ENCODE results near the gene PMM2.

The PMM2 gene

DNA sequence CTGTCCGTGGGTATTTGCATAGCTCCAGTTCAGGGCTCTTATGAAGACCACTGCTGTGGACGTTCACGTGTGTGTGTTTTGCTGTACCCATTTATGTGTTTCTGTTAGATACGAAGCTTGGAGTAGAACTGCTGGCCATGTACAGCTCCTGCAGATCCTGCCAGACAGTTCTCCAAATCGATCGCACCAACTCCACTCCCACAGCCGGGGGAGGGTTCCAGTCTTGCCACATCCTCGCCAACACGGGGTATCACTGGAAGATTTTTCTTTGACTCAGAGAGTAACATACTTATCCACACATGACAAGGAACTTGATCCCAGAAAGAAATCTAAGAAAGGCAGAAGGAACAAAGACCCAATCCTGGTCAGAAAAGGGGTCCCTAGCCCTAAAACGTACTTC is 37.6 kb upstream of the PMM2 start:
- TF ChIP-seq, protein P1, sequence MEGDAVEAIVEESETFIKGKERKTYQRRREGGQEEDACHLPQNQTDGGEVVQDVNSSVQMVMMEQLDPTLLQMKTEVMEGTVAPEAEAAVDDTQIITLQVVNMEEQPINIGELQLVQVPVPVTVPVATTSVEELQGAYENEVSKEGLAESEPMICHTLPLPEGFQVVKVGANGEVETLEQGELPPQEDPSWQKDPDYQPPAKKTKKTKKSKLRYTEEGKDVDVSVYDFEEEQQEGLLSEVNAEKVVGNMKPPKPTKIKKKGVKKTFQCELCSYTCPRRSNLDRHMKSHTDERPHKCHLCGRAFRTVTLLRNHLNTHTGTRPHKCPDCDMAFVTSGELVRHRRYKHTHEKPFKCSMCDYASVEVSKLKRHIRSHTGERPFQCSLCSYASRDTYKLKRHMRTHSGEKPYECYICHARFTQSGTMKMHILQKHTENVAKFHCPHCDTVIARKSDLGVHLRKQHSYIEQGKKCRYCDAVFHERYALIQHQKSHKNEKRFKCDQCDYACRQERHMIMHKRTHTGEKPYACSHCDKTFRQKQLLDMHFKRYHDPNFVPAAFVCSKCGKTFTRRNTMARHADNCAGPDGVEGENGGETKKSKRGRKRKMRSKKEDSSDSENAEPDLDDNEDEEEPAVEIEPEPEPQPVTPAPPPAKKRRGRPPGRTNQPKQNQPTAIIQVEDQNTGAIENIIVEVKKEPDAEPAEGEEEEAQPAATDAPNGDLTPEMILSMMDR (IDR thresholded peaks at IDR 0.05; ENCODE audit: borderline replicate concordance, insufficient read depth, low read depth, low read length) = no peak
- no peak overlapping the region for H3K4me3 ChIP-seq (ENCODE audit: low read depth, low read length)

- TF ChIP-seq, protein P1 (IDR thresholded peaks at IDR 0.05; ENCODE audit: borderline replicate concordance, insufficient read depth, low read depth, low read length) = no peak
- H3K4me3 ChIP-seq (ENCODE audit: low read depth, low read length) = no peak overlapping the region
Observed at GRCh38 chr16:8761078-8761477, 36.6 kb upstream of the PMM2 start.

DNA sequence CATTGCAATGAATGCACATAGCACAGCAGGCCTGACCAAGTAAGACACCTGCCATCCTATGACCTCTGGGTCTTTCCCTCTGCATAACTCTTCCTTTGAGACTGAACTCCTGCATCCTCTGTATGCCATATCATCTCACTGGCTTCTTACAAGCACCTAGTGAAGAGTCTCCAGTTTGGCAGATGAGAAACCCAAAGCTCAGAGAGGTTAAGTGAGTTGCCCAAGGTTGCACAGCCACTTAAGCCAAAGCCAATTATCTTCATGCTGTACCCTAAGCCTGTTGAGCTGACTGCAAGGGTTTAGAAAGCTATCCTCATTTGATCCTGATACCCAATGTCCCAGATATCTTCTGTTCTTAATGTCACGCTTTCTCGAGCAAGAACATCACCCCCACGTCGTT is 35.4 kb upstream of the PMM2 start:
- no peak overlapping the region for H3K4me3 ChIP-seq (ENCODE audit: low read depth, low read length)
- TF ChIP-seq, protein P1 (IDR thresholded peaks at IDR 0.05; ENCODE audit: borderline replicate concordance, insufficient read depth, low read depth, low read length) = no peak

DNA sequence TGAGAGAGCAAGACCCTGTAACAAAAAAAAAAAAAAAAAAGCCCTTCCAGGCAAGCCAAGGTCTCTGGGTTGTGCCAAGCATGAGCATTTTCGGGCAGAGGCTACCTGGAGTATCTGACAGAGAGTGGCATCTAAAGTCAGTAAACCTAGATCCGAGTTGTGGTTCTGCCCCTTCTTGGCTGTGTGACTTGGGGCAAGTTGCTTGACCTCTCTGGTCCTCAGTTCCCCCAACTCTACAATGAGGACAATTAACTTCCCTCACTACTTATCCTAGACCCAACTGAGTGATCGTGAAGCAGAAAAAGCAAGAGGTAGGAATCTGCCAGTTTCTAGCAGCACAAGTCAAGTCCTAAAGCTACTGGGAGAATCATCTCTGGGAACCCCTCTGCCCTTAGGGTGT is 34.6 kb upstream of the PMM2 start:
- H3K4me3 ChIP-seq (ENCODE audit: low read depth, low read length) = no peak overlapping the region
- TF ChIP-seq, protein P1 (IDR thresholded peaks at IDR 0.05; ENCODE audit: borderline replicate concordance, insufficient read depth, low read depth, low read length) = no peak

- TF ChIP-seq, protein P1 (IDR thresholded peaks at IDR 0.05; ENCODE audit: borderline replicate concordance, insufficient read depth, low read depth, low read length) = no peak
- H3K4me3 ChIP-seq (ENCODE audit: low read depth, low read length) = no peak overlapping the region
Observed at GRCh38 chr16:8763899-8764298, 33.7 kb upstream of the PMM2 start.

GRCh38 chr16:8764525-8765250 is 33.0 kb upstream of the PMM2 start:
- TF ChIP-seq, protein P1 (IDR thresholded peaks at IDR 0.05; ENCODE audit: borderline replicate concordance, insufficient read depth, low read depth, low read length) = no peak
- no peak overlapping the region for H3K4me3 ChIP-seq (ENCODE audit: low read depth, low read length)

- TF ChIP-seq, protein P1 (IDR thresholded peaks at IDR 0.05; ENCODE audit: borderline replicate concordance, insufficient read depth, low read depth, low read length) = no peak
Observed at GRCh38 chr16:8767176-8767575, 30.5 kb upstream of the PMM2 start.

More at GRCh38 chr16:8767176-8767575, 30.5 kb upstream of the PMM2 start:
- no peak overlapping the region for H3K4me3 ChIP-seq (ENCODE audit: low read depth, low read length)
